HG02840 (cell line): Measurements from ENCODE around the gene FHOD1.
A peak's percentile ranks its signal among the peaks of the same experiment; 100 is the strongest.

Source experiments
- ATAC-seq: cut with Tn5 transposase; IDR thresholded peaks from one replicate; pipeline ENCODE4 v1.9.1; 2021; ENCODE audit warnings: mild to moderate bottlenecking, moderate library complexity, moderate number of reproducible peaks; ENCODE audit not compliant: unreplicated experiment, low FRiP score

The FHOD1 gene

GRCh38 chr16:67236563-67237395 lies 10.5 kb downstream of the FHOD1 start:
- no peak for ATAC-seq

GRCh38 chr16:67235816-67236562 lies 11.3 kb downstream of the FHOD1 start:
- no peak for ATAC-seq

GRCh38 chr16:67234180-67234597 lies 13.1 kb downstream of the FHOD1 start:
- no peak for ATAC-seq

- no peak for ATAC-seq
Observed at GRCh38 chr16:67233596-67233995, 13.7 kb downstream of the FHOD1 start.

- ATAC-seq = no peak
Observed at GRCh38 chr16:67230809-67231660, 16.2 kb downstream of the FHOD1 start.

GRCh38 chr16:67229906-67230808 lies 17.1 kb downstream of the FHOD1 start:
- ATAC-seq = no peak

GRCh38 chr16:67228905-67229304 lies 18.4 kb downstream of the FHOD1 start:
- ATAC-seq = no peak

GRCh38 chr16:67228034-67228785 lies 19.1 kb downstream of the FHOD1 start:
- no peak for ATAC-seq

GRCh38 chr16:67227567-67227921 lies 19.7 kb downstream of the FHOD1 start:
- ATAC-seq = no peak

GRCh38 chr16:67226804-67227566 lies 20.3 kb downstream of the FHOD1 start, which contains the start of gene TMEM208:
TMEM208 (plus strand) TSS chr16:67227130; CDS start chr16:67227219, 89 bp downstream.
- ATAC-seq = peak; percentile 93

- no peak for ATAC-seq
Observed at GRCh38 chr16:67226295-67226803, 20.9 kb downstream of the FHOD1 start.

GRCh38 chr16:67223992-67224391 lies 23.3 kb downstream of the FHOD1 start:
- ATAC-seq = no peak

- ATAC-seq = no peak
Observed at GRCh38 chr16:67216612-67217490, 30.4 kb downstream of the FHOD1 start.

GRCh38 chr16:67215706-67216105 lies 31.6 kb downstream of the FHOD1 start:
- ATAC-seq = no peak

- no peak for ATAC-seq
Observed at GRCh38 chr16:67213197-67214019, 33.9 kb downstream of the FHOD1 start.

GRCh38 chr16:67212766-67213165 lies 34.5 kb downstream of the FHOD1 start:
- ATAC-seq = no peak
